ENCODE data around the gene FGFRL1. TPM values are rescaled to one million over a fixed set of nuclear protein-coding genes. Genes with fewer than 3 reads are reported as not detected.
"Not testable (repeated sequence)": the region's sequence is repeated elsewhere in the genome, so short reads cannot be mapped to it uniquely, and the experiment has no call there.

FGFRL1 gene
- total RNA-seq, 1 experiment from 2014 or later: 4.6 TPM

- DNase-seq (ENCODE audit: low read depth): peak; percentile 68
Observed at GRCh38 chr4:973431-974397, 37.7 kb upstream of the FGFRL1 start, which contains the start of gene DGKQ. DGKQ (minus strand) TSS chr4:973569; CDS start chr4:973482, 87 bp downstream.

- no peak for DNase-seq (ENCODE audit: low read depth)
Observed at GRCh38 chr4:974668-975067, 36.8 kb upstream of the FGFRL1 start.

DNA sequence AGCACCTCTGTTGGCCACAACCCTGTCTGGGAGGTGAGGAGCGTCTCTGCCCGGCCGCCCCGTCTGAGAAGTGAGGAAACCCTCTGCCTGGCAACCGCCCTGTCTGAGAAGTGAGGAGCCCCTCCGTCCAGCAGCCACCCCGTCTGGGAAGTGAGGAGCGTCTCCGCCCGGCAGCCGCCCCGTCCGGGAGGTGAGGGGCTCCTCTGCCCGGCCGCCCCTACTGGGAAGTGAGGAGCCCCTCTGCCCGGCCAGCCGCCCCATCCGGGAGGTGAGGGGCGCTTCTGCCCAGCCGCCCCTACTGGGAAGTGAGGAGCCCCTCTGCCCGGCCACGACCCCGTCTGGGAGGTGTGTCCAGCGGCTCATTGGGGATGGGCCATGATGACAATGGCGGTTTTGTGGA lies 35.4 kb upstream of the FGFRL1 start:
- not testable (repeated sequence) for DNase-seq (ENCODE audit: low read depth)

DNA sequence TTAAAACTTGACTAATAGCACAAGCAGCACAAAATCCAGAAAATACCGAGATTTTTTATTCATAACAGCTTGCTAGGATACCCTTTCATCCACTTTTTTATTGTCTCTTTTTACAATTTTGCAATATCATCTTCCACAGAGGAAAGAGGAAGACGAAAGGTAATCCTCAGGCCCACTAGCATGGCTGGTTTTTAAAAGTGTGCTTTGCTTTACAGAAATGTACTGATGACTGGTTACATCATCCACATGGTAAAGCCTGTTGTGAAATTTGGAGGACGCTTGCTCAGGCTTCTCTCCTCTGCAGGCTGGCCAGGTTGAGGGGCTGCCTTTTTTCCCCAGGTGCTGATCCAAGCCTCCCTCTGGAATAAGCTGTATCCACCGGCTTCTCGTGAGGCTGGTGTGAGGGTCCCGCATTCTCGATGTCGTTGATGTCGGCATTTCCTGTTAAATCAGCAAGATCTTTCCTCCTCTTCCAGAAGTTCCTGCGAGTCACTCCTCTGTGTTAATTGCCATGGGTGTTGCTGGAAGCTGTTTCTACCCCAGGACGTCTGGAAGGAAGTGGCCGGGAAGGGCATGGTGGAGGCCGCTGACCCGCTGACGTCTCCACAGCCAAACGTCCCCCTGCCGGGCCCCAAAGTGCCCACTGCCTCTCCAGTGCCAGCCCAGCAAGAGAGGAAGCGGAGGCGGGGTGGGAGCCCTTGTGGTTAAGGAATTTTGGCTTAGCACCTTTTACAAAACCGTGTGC lies 32.3 kb upstream of the FGFRL1 start:
- DNase-seq (ENCODE audit: low read depth): no peak

GRCh38 chr4:982291-982690 lies 29.1 kb upstream of the FGFRL1 start:
- no peak for DNase-seq (ENCODE audit: low read depth)

DNA sequence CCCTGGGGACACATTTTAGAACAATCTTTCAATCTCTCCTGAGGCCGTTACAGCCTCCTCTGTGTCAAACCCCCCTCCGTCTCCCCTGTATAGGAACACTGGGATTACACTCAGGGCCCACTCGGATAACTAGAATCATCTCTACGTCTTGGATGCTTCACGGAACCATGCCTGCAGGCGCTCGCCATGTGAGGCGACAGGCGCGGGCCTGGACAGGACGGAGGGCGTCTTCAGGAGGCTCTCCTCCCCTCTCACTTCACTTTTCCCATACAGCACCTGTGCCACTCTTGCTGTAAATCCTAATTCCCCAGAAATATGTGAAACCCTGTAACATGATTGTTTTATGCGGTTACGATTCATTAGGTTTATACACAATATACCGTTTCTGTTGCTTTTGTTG lies 28.6 kb upstream of the FGFRL1 start:
- DNase-seq (ENCODE audit: low read depth): no peak

DNA sequence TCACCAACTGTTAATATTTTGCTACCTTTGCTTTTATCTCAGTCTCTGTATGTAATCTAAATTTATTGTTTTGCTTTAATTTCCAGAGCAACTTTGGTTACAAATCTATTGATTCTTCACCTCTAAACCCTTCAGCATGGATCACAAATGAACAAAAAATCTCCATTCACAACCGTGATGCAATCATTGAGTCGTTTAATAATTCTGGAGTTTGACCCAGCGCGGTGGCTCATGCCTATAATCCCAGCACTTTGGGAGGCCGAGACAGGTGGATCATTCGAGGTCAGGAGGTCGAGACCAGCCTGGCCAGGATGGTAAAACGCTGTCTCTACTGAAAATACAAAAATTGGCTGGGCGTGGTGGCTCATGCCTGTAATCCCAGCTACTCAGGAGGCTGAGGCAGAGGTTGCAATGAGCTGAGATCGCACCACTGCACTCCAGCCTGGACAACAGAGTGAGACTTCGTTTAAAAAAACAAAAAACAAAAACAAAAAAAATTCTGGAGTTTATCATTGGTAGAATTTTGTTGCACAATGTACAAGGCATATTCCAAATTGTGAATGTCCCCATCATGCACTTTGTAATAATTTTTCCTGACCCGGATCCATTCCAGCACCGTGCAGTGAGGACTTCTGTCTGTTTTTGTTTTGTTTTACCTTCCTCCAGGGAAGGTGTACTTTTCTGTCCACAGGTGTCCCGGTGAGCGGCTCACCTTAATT lies 26.9 kb upstream of the FGFRL1 start:
- no peak for DNase-seq (ENCODE audit: low read depth)

DNA sequence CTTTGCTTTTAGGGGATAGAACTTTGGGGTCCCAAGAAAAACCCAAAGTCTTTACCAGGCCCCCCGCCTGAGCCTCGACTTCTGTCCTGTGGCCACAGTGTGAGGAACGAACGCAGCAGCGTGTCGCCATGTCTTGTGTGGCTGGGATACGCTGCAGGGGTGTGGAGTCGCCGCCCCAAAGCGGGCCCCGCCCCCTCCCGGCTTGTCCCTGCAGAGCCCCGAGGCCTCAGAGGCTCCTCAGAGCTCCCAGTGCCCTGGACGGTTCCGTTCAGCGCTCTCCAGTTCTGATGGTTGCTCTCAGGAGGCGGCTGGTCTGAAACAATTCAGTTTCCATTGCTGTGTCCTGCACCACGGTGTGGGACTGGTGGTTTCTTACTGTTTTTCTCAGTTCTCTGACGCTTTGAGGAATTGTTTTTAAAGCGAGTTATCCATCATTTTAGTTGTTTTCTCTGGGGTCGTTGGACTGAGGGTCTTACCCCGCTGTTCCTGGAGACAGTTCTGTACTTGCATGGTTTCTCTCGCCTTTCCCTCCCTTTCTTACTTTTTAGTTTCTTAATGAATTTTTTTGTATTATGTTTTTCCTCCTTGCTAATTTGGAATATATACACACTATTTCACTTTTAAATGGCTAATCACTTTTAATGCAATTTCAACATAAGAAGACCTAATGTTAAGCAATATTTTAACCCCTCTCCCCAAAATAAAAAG lies 26.1 kb upstream of the FGFRL1 start:
- DNase-seq (ENCODE audit: low read depth): no peak

DNA sequence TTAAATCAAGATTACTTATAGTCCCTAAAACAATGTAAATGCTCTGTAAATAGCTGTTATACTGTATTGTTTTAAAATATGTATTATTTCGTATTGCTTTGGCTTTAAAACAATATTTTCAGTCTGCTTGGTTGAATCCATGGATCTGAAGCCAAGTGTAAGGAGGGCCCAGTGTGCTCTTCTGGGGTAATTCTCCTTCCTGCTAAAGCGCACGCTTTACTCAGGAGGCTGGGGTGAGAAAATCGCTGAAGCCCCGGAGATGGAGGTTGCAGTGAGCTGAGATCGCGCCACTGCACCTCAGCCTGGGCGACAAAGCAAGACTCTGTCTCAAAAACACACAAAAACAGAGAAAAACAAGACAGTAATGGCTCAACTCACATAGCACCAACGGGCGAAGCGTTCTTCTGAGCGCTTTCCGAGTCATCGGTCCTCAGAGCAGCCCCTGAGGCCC lies 25.0 kb upstream of the FGFRL1 start:
- DNase-seq (ENCODE audit: low read depth): no peak

- DNase-seq (ENCODE audit: low read depth): peak; percentile 58
Observed at GRCh38 chr4:986879-987623, 24.4 kb upstream of the FGFRL1 start, which contains the start of gene IDUA. IDUA (plus strand) TSS chr4:987044; CDS start chr4:987085, 41 bp downstream.

DNA sequence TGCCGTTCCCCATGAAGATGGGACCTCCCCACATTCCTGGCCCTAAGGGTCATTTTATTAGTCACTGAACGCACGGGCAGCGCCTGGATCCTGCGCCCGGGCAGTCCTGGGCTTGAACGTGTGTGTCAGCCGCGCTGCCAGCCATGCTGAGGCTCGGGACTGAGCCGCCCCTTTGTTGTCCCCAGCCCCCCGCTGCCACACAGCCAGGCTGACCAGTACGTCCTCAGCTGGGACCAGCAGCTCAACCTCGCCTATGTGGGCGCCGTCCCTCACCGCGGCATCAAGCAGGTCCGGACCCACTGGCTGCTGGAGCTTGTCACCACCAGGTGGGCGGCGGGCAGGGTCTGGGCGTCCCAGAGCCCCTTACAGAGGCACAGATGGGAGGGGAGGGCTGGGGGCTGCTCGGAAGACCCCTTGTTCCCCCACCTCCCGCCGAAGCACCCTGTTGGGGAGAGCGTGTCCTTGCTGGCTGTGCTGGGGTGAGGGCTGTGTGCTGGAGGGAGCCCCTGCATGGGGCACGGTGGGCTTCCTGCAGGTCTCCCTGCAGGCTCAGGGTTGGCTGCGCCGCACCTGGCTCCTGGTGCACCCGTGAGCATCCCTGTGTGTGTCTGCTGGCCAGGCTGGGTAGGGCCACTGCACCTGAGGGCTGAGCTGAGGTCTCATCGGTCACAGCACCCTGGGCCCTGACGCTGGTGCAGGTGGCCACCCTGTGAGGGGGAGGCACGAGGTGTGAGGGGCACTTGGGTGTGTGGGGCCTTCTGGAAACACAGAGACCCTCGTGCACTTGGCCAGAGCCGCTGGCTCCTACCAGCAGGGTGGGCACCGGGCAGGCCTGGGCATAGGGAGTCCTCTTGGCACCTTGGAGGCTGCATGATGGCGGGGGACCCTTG lies 23.6 kb upstream of the FGFRL1 start:
- peak; percentile 60 for DNase-seq (ENCODE audit: low read depth)

GRCh38 chr4:988726-989721 lies 22.4 kb upstream of the FGFRL1 start:
- DNase-seq (ENCODE audit: low read depth): no peak

- DNase-seq (ENCODE audit: low read depth): no peak
Observed at GRCh38 chr4:989722-990471, 21.5 kb upstream of the FGFRL1 start.

GRCh38 chr4:990746-991367 lies 20.6 kb upstream of the FGFRL1 start:
- no peak for DNase-seq (ENCODE audit: low read depth)

DNA sequence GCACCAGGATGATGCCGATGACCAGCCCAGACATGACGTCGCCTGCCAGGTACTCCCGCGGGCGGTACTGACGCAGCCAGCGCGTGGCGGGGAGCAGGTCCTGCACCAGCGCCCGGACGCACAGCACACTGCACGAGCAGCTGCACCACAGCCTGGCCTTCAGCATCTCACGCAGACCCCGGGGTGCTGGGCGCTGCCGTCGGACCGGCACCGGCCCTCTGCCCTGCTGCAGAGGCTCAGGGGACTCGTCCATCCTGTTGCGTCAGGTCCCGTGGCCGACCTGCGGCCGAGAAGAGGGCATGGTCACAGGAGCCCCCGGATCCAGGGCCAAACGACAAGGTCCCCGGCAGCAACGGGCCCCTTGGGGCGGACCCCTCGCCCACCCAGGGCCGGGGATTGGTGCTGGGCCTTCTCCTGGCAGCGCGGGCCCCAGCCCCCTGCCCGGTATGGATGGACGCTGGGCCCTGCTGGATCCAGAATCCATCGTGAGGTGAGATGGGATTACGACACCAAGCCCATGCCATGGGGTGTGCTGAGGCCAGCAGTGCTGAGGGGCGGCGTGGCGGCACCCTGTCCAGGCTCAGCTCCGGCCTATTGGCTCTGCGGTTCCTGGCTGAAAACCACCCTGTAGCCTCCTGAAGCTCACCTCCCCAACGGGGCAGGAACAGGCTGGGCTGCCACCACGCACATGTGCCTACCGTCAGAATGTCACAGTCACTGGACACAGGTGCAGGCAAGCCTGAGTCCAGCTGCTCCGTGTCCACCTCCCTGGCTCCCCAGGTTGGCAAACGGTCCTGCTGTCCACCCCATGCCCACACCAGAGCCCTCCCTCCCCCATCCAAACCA lies 19.8 kb upstream of the FGFRL1 start:
- DNase-seq (ENCODE audit: low read depth): no peak
